B cell (primary cell): ENCODE data around the gene WDR26. TPM values are rescaled to one million over a fixed set of nuclear protein-coding genes. Genes with fewer than 3 reads are reported as not detected.

Experiments
- ATAC-seq: fragments of 200-7000 bp; cut with Tn5 transposase; one replicate; pipeline ENCODE4 v1.10.0; 2021; ENCODE audit warnings: low read depth, mild to moderate bottlenecking, moderate number of reproducible peaks, moderate library complexity
- CTCF ChIA-PET: fragments of 350-600 bp; sonication (Branson Sonifier 250); formaldehyde crosslinking; loops from one replicate; lab custom pipeline; 2021; ENCODE audit warnings: antibody characterized with exemption, inconsistent platforms; lab: Charles Lee
- POLR2A ChIA-PET: fragments of 350-600 bp; sonication (Branson Sonifier 250); formaldehyde crosslinking; loops from one replicate; lab custom pipeline; 2021; ENCODE audit warnings: antibody characterized with exemption; lab: Charles Lee
- DNase-seq: peaks from one replicate; pipeline ENCODE4 v3.0.0; 2013
- H2AFZ ChIP-seq: 2 replicates; pipeline ENCODE4 v1.6.1; 2012; ENCODE audit warnings: mild to moderate bottlenecking, low read depth, low read length; ENCODE audit not compliant: insufficient read depth, poor library complexity, severe bottlenecking
- H3K27ac ChIP-seq, 2 donors: 1 replicate in 1 of 2; 2 replicates in 1 of 2; pipeline ENCODE4 v1.5.1; 2012 to 2013; ENCODE audit warnings: low read length in 2 of 2, mild to moderate bottlenecking in 2 of 2, moderate library complexity in 1 of 2
- H3K27me3 ChIP-seq, 4 experiments: fragments of 200-600 bp in 1 of 4; sonication (generic) in 1 of 4; replicated peaks in 1 of 4; 1 replicate in 2 of 4; 2 replicates in 2 of 4; pipeline versions ENCODE4 v1.6.1 to v1.7.0; 2013 to 2016; ENCODE audit warnings: low read length in 3 of 4, mild to moderate bottlenecking in 2 of 4, mixed read lengths in 1 of 4, moderate library complexity in 1 of 4; ENCODE audit not compliant: insufficient read depth in 4 of 4, control insufficient read depth in 3 of 4; ENCODE audit errors: control extremely low read depth in 1 of 4
- H3K36me3 ChIP-seq, 2 experiments: replicated peaks in 1 of 2; 1 replicate in 1 of 2; 2 replicates in 1 of 2; pipeline versions ENCODE4 v1.6.1 to v1.7.1; 2013; ENCODE audit warnings: low read length in 1 of 2; ENCODE audit not compliant: insufficient read depth in 2 of 2, control insufficient read depth in 1 of 2; ENCODE audit errors: control extremely low read depth in 1 of 2, extremely low read depth in 1 of 2
- H3K4me1 ChIP-seq, 2 donors: fragments of 200-600 bp in 1 of 2; sonication (generic) in 1 of 2; 1 replicate in 1 of 2; 2 replicates in 1 of 2; pipeline versions ENCODE4 v1.5.1 to v1.6.1; 2013 to 2017; ENCODE audit warnings: low read length in 2 of 2; ENCODE audit not compliant: control insufficient read depth in 2 of 2, insufficient read depth in 2 of 2
- H3K4me2 ChIP-seq: replicated peaks from 2 replicates; pipeline ENCODE3; 2012; ENCODE audit warnings: mild to moderate bottlenecking, low read depth, low read length; ENCODE audit not compliant: poor library complexity, severe bottlenecking
- H3K4me3 ChIP-seq, 5 experiments: fragments of 200-600 bp in 1 of 5; sonication (generic) in 1 of 5; 1 replicate in 3 of 5; 2 replicates in 2 of 5; pipeline versions ENCODE4 v1.5.1 to v1.7.0; 2011 to 2016; ENCODE audit warnings: low read length in 4 of 5, mild to moderate bottlenecking in 4 of 5, low read depth in 2 of 5, control low read depth in 1 of 5, moderate library complexity in 1 of 5; ENCODE audit not compliant: insufficient read depth in 1 of 5; ENCODE audit errors: control extremely low read depth in 1 of 5, extremely low read depth in 1 of 5
- H3K79me2 ChIP-seq: fragments of 200-600 bp; sonication (generic); one replicate; pipeline ENCODE4 v1.6.0; 2016; ENCODE audit warnings: low read length; ENCODE audit not compliant: control insufficient read depth, insufficient read depth
- H3K9ac ChIP-seq: fragments of 200-600 bp; sonication (generic); 2 replicates; pipeline ENCODE4 v1.6.1; 2017; ENCODE audit warnings: mild to moderate bottlenecking, low read length, moderate library complexity
- H3K9me3 ChIP-seq, 3 donors: one replicate each; pipeline versions ENCODE4 v1.6.1 to v1.7.1; 2013; ENCODE audit warnings: low read length in 2 of 3; ENCODE audit not compliant: control insufficient read depth in 2 of 3, insufficient read depth in 1 of 3; ENCODE audit errors: control extremely low read depth in 1 of 3
- H4K20me1 ChIP-seq: 2 replicates; pipeline ENCODE4 v1.6.0; 2012; ENCODE audit warnings: mild to moderate bottlenecking, low read length; ENCODE audit not compliant: insufficient read depth, control insufficient read depth, poor library complexity, severe bottlenecking
- H3K27ac Mint-ChIP-seq: one replicate; pipeline ENCODE4 v1.8.0; 2021; ENCODE audit warnings: mixed read lengths
- H3K27me3 Mint-ChIP-seq: one replicate; pipeline ENCODE4 v1.8.0; 2021; ENCODE audit warnings: mixed read lengths
- H3K4me1 Mint-ChIP-seq: one replicate; pipeline ENCODE4 v1.8.0; 2021; ENCODE audit warnings: mixed read lengths
- H3K4me3 Mint-ChIP-seq: one replicate; pipeline ENCODE4 v1.8.0; 2021; ENCODE audit warnings: mixed read lengths
- H3K9me3 Mint-ChIP-seq: one replicate; pipeline ENCODE4 v1.8.0; 2022; ENCODE audit warnings: mixed read lengths; ENCODE audit not compliant: insufficient read depth
- CTCF ChIP-seq: fragments of 200-600 bp; IDR thresholded peaks from one replicate; pipeline ENCODE4 v1.8.0; 2022; ENCODE audit warnings: antibody characterized with exemption, mild to moderate bottlenecking
- EZH2 ChIP-seq: IDR thresholded peaks from 2 replicates; pipeline ENCODE4 v1.6.1; 2012; ENCODE audit warnings: borderline replicate concordance, low read depth, mild to moderate bottlenecking, moderate library complexity, low read length; ENCODE audit not compliant: insufficient read depth, poor library complexity, severe bottlenecking
- WGBS: methylation state at CpG from one replicate; pipeline ENCODE4 v1.1.5; 2013; ENCODE audit warnings: missing lambda C conversion rate; ENCODE audit not compliant: insufficient coverage; 5-methylcytosine and 5-hydroxymethylcytosine counted together
- intact Hi-C: fragments of 100-400 bp; cut with micrococcal nuclease; formaldehyde crosslinking; loops from one replicate; pipeline ENCODE4 v1.10.0; 2022
- polyA plus RNA-seq: library from polyadenylated mRNA; depleted of rRNA; stranded (reverse); fragments of >200 nt; gene quantifications from 2 replicates; pipeline ENCODE4 v1.2.3, GENCODE V29; 2012
- small RNA-seq: library from RNA; depleted of rRNA; stranded (forward); fragments of <200 nt; gene quantifications from one replicate; pipeline ENCODE3, GENCODE V24; 2012; ENCODE audit warnings: low replicate concordance, low read depth; ENCODE audit not compliant: insufficient read length
- total RNA-seq, 2 donors: library from RNA; stranded (reverse); fragments of 120-200 nt in 1 of 2; gene quantifications; 1 replicate in 1 of 2; 2 replicates in 1 of 2; pipeline versions ENCODE4 v1.2.3 to v1.2.4, GENCODE V29; 2013 to 2022

Gene WDR26
- total and polyA plus RNA-seq, 2 donors (not counting 1 experiment from before 2014, with no cell fraction given): 35.7 to 108 TPM

- CTCF ChIA-PET: interaction anchor here (1.2 kb wide), 1 partner anchor 222 kb away, joined by 7 read pairs; no protein-coding TSS in a partner anchor
- no peaks in the 10 kb centered on the region for H4K20me1 ChIP-seq
- no peaks in the 10 kb centered on the region for H3K79me2 ChIP-seq
- H3K9me3 ChIP-seq: peaks cover 2 to 9% (median 7%) of the 10 kb centered on the region in 3 donors
- ATAC-seq (no peak), DNase-seq (no peak)
- no peak overlapping the region for H3K4me3 ChIP-seq
- no peak for TF ChIP-seq CTCF
- no peak for TF ChIP-seq EZH2
- H3K27ac ChIP-seq: no peak overlapping the region
- 84% methylated on average over 3 of the region's 4 CpGs for WGBS
- intact Hi-C loops: loop anchor here (10.0 kb wide), 2 partner anchors 93 to 493 kb away; partner anchors contain the start of gene TP53BP2
- Mint-ChIP-seq H3K4me1 (peaks cover 14% of the 10 kb centered on the region), H3K27me3 (peaks cover 15% of the 10 kb centered on the region), H3K9me3 (no peaks in the 10 kb centered on the region), H3K4me3 (no peak overlapping the region), H3K27ac (no peak overlapping the region)
- H3K9ac ChIP-seq: no peak overlapping the region
- no peak overlapping the region for H2AFZ ChIP-seq
- H3K36me3 ChIP-seq: no peaks in the 10 kb centered on the region
- peaks cover 4 to 11% of the 10 kb centered on the region in 2 donors for H3K4me1 ChIP-seq
- peaks cover 0 to 12% (median 4%) of the 10 kb centered on the region in 4 experiments for H3K27me3 ChIP-seq
- H3K4me2 ChIP-seq: no peak overlapping the region
- POLR2A ChIA-PET: no interaction called here
Measured at GRCh38 chr1:224338150-224338838, 96.3 kb downstream of the WDR26 start.

Small RNA genes within 50 kb of the gene (small RNA-seq; reads per million reads assigned to genes)
- gene MIR4742: 0.76 reads per million

Other genes with a start within 250 kb of the WDR26 start
- 45.5 and 47.8 TPM in 2 replicates for gene NVL, start 104.6 kb downstream of the WDR26 start, total RNA-seq
- 28.1 and 52.3 TPM in 2 replicates for gene NVL, start 104.6 kb downstream of the WDR26 start, polyA plus RNA-seq
- 27.2 and 31.5 TPM in 2 replicates for gene CNIH4, start 77.9 kb downstream of the WDR26 start, total RNA-seq
- gene CNIH4, start 77.9 kb downstream of the WDR26 start, polyA plus RNA-seq: 10.5 and 13.3 TPM in 2 replicates
- gene CNIH3, start 181.5 kb upstream of the WDR26 start, total RNA-seq: 1.8 and 2.7 TPM in 2 replicates
- gene CNIH3, start 181.5 kb upstream of the WDR26 start, polyA plus RNA-seq: 0.52 and 0.72 TPM in 2 replicates